ENCODE measurements around the gene OPN3.

OPN3 gene

DNA sequence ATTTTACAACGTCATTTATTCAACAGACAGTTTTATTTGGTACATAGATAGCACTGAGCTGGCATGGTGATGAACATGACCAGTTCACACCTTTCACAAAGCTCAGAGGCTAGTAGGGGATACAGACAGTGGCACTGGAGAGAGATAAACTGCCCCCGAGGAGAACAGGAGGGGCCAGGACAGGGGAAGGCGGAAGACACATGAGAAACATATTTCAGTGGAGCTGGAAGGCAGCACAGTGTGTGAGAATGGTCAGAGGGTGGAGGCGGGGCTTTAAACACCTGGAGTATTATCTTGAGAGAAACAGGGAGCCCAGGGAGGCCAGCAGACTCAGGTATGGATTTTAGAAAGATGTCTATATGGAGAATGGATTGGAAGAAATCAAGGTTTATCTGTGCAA lies 49.5 kb downstream of the OPN3 start:
- DNase-seq, result no peak

DNA sequence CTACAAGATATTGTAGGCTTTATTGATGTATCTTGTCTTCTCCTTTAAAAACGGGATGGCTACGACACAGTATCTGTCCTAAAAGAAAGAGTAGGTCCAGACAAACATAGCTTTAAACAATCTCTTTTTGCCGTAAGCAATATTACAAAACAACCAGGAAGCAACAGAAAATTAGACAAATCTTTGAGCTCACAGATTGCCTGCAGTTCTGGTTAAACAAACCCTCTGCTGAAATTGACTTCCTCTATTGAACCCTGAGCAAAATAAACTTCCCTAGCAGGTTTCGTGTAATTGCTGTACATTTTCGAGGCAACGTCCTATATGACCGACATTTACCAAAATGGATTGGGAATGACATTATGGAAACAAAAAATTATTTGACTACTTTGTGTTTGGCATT lies 50.6 kb downstream of the OPN3 start:
- DNase-seq, result no peak

DNA sequence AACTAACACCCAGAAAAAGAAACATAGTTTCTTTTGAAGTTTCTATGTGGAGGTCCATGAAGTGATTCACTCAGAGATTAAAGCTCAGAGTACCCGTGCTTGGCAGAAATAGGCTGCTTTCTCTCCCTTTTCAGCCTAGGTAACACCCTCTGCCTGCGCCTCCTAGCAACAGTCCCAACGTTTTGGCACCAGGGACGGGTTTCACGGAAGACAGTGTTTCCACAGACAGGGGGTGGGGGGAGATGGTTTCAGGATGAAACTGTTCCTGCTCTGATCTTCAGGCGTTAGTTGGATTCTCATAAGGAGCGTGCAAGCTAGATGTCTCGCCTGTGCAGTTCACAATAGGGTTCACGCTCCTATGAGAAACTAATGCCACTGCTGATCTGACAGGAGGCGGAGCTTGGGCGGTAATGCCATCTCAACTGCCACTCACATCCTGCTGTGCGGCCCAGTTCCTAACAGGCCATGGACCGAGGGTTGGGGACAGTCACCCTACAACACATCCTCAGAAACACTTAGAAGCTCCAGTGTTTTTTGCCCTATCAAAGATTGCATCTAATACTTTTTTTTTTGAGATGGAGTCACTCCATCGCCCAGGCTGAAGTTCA lies 53.2 kb downstream of the OPN3 start:
- DNase-seq, result peak in 5 of 51 donors; percentile 3 to 36 (median 8)

DNA sequence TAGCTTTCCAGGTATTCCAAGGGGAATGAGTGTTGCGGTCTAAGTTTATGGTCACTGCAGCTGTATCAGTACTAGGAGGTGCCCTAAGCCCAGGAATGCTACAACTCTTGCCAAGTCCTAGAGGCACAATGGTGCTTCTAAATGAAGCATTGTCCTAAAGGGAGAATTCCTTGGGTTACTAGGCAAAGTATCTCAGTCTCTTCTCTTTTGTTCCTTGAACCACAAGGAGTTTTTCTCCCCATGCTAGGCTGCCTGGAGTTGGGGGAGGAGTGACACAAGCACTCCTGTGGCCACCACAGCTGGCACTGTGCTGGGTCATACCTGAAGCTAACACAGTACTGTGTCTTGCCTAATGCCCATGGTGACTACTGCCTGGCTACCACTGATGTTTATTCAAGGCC lies 57.2 kb downstream of the OPN3 start:
- no peak for DNase-seq

DNA sequence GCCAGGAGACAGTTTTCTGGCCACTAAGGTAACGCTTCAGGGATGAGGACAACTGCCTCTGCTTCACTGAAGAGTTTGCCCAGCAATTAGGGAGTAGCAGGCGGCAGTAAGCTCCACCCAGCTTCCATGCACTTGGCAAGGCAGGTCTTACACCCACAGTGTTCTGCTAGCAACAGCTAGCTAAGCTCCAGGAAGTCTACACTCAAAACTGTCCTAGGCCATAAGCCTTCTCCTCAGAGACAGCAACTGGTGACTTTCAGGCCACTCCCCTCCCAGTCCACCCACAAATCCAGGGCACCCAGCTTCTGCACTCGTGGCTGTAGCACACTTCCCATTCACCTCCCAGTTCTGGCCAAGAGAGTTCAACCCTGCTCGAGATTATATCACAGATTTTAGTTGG lies 60.7 kb downstream of the OPN3 start:
- DNase-seq, result no peak

DNA sequence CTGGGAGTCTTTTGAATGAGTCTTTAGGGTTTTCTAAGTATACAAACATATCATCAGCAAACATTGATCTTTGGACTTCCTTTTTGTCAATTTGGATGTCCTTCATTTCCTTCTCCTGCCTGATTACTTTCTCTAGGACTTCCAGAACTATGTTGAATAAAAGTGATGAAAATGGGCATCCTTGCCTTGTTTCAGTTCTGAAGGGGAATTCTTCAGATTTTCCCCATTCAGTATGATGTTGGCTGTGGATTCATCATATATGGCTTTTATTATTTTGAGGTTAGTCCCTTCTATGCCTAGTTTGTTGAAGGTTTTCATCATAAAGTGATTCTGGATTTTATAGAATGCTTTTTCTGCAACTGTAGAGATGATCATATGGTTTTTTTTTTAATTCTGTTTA lies 66.0 kb downstream of the OPN3 start:
- no peak for DNase-seq

DNA sequence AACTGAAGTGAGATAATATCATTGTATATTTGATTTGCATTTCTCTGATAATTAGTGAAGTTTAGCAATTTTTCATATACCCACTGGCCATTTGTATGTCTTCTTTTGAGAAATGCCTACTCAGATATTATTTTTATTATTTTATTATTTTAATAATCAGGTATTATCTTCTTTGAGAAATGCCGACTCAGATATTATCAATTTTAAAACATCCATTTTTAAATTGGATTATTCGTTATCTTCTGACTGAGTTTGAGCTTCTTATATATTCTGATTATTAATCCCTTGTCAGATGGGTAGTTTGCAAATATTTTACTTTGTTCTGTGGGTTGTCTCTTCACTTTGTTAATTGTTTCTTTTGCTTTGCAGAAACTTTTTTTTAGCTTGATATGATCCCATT lies 70.3 kb downstream of the OPN3 start:
- no peak for DNase-seq

DNA sequence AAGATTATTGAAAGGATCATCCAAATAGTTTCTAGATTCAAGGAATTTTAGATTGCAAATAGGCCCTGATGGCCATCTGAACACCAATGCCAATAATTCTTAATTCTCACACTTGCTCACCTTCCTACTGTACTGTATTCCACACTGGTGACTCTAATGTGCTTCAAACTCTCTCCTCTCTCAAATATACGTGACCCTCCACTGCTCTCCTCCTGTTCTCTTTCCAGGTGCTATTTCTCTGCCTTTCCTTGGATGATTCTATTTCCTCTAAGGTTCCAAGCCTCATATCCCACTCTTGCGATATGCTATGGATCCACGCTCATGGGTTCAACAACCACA lies 79.4 kb downstream of the OPN3 start:
- DNase-seq, result no peak

DNA sequence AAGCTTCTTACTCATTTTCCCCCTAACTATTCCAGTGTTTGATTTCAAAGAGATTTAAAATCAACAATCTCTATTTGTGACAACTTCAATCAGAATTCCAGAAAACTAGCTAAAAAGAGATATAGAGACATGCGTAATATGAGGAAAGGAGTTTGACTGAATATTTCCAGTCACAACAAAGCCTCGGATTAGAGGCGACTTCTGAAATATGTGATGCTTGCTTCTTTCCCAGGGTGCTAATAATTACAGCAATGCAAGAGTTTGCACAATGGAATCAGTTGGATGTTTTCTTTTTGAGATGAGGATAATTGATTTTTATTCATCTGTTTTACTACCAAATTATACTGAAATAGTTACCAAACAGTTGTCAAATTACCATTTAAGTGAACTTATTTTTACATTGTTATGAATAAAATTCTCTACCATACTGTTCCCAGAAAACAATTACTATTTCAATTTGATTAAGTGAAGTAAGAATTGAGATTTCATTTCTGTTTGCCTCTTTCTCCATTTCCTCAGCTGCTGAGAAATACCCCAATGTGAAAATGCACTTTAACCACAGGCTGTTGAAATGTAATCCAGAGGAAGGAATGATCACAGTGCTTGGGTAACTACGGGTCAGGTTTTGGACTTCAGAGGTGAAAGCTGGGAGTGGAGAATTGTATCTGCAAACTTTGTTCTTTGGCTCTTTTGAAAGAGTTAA lies 79.9 kb downstream of the OPN3 start:
- DNase-seq, result no peak

DNA sequence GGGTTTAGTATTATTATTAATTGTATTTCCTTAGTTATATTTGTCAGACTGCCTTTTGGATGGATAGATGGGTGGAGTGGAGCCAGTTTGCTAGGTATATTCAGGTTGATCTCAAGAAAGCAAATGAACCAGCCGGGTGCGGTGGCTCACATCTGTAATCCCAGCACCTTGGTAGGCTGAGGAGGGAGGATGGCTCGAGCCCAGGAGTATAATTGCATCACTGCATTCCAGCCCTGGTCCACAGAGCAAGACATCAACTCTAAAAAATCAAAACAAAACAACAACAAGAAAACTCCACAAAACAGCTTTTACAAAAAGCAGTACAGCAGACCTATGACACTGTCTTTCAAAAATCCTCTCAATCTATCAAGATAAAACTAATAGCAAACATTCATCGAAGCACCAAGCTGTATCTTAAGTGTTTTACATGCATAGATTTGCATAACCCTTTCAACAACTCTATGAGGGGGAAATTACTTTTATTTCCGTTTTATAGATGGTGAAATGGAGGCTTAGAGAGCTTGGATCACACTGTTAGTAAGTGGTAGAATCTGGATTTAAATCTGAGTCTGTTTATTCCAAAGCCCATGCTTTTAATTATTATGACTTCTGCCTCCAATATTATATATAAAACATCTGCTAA lies 82.5 kb downstream of the OPN3 start:
- DNase-seq, result no peak

DNA sequence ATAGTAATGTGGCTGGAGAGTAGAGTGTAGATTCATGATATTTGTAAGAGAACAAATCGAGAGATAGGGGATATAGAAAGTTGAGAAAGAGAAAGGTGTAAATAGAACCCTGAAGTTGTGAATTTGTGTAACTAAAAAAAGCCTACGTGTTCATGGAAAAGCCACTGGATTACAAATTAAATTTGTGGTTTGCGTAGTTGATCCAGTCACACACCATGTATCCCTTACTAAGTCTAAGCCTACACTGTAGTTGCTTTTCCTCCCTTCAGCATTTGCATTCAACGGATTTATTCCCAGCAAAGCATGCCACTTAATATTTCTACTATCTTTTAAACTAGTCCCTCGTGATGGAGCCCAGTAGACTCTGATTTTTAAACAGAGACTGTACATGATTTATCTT lies 83.1 kb downstream of the OPN3 start:
- DNase-seq, result no peak

DNA sequence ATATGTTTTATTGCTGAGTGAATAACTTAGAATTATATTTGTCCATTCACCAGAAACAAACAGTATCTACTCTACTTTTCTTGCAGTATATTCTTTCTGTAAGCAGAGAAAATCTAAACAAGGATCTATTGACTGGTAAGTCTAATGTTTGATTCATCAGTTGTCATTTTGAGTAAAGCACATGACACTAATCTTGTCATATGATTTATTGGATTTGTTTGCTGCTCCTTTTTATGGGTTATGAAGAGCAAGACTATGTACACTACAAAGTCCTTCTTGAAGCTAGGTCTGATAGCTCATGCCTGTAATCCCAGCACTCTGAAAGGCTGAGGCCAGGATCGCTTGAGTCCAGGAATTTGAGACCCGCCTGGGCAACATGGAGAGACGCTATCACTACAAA lies 84.6 kb downstream of the OPN3 start:
- no peak for DNase-seq

DNA sequence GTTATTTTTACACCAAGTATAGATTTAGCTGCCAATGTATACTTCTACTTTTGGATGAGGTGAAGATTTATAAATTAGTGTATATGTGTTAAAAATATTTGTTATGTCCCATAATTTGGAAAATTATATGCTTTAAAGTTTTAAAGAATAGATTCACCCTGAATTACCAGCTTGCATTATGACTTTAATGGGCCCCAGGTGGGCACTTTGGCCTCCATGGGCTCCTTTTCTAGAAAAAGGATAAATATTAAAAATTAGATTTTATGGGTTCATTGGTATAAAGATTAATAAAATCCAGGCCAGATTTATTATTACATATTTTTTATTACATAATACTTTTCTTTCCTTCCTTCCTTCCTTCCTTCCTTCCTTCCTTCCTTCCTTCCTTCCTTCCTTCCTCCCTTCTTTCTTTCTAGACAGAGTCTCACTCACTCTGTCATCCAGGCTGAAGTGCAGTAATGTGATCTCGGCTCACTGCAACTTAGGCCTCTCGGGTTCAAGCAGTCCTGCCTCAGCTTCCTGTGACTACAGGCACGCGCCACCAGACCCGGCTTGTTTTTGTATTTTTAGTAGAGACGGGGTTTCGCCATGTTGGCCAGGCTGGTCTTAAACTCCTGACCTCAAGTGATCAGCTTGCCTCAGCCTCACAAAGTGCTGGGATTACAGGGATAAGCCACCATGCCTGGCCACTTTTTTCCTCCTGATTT lies 86.1 kb downstream of the OPN3 start:
- DNase-seq, result no peak

DNA sequence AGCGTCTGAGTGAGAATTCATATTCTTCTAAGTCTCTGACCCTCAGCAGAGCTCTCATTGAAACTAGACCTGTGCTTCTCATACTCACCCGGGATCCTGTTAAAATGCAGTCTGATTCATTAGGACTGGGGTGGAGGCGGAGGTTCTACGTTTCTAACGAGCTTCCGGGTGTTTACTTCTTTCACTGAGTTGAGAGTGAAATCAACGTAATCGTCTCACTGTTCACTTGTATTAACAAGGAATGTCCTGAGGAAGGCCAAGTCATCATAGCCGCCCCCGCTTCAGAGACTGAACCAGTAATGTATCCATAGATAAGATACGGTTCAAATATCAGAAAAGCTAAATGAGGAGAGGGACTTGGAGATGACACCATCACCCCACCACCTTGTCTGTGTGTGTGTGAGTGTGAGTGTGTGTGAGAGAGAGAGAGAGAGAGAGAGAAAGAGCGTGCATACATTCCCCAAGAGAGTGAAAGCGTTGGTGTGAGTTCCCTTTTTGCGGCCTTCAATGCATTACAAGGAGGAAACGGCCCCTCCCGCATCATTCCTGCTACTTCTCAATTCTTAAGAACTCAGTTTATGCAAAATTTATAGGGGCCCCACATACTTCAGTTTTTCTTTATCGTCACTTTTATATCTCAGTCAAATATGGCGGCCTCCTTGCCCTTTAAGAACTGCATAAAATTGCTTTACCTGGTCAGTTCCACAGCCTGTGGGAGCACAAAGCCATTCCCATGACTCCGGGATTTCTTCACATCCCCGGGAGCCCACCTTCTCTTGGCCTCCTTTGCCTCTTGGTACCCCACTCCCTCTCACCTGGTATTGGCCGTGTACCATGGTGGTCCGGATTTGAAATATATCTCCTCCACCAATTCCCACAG lies 88.2 kb downstream of the OPN3 start:
- peak in 4 of 51 donors; percentile 1 to 8 (median 5) for DNase-seq

DNA sequence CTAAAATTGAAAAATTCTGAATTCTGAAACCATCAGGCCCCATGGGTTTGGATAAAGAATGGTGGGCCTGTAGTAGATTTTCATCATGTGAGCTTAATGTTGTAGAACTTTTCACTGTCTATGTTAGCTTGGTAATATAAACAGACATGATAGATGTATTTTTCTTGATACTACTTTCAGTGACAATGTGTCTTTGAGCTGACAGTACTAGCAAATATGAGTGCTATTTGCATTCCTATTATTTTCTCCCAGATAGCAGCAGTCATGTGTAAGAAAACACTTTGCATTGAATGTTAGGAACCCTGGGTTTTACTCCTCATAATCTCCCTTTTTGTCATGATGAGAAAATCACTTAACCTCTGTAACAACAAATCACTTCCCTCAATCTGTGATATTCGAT lies 89.9 kb downstream of the OPN3 start:
- no peak for DNase-seq

DNA sequence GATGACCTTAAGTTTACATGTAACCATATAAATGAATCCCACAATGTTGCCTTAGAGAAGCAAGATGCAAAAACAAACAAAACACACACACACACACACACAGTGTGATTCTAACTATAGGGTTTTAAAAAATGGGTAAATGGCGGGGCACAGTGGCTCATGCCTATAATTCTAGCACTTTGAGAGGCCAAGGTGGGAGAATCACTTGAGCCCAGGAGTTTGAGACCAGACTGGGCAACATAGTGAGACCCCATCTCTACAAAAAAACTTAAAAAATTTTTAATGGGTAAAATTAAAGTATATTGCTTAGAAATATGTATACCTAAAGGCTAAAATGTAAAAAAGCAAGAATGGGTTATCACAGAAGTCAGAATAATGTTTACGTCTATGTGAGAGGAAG lies 92.2 kb downstream of the OPN3 start:
- no peak for DNase-seq

Data from hypothalamus (tissue), 51 donors.